HCT116 (cell line): ENCODE results near the gene KLHDC7A. TPM values are rescaled to one million over a fixed set of nuclear protein-coding genes. Genes with fewer than 3 reads are reported as not detected.

Experiments
- ATAC-seq: fragments of 200-7000 bp; cut with Tn5 transposase; 2 replicates; pipeline ENCODE4 v1.9.1; 2020; ENCODE audit warnings: mild to moderate bottlenecking, moderate library complexity
- BruUV-seq: library from RNA; stranded (reverse); fragments of 400-500 nt; replicated peaks from 2 replicates; lab custom pipeline; 2021; lab: Mats Ljungman, UMichigan
- CTCF ChIA-PET: fragments of 300-600 bp; sonication (Branson Sonifier 250); formaldehyde crosslinking; loops from one replicate; lab custom pipeline; 2021; ENCODE audit warnings: antibody characterized with exemption; lab: Charles Lee
- POLR2A ChIA-PET: fragments of 300-600, 350-600 bp; sonication (Branson Sonifier 250); formaldehyde crosslinking; loops from one replicate; lab custom pipeline; 2021; ENCODE audit warnings: antibody characterized with exemption; lab: Charles Lee
- RAD21 ChIA-PET, 2 experiments: fragments of 300-600 bp; sonication (Branson Sonifier 250); formaldehyde crosslinking; loops; one replicate each; lab custom pipeline; 2023; ENCODE audit warnings: low total read pairs in 2 of 2; ENCODE audit not compliant: uncharacterized antibody in 2 of 2, unreplicated experiment in 2 of 2, low non-redundant PET in 1 of 2; lab: Charles Lee
- DNase-seq: peaks from one replicate; pipeline ENCODE4 v3.0.0-alpha.2; 2010; ENCODE audit warnings: low read depth, low spot score
- H2AFZ ChIP-seq: fragments of 200-600 bp; shearing (Covaris generic), sonication (generic); 2 replicates; pipeline ENCODE4 v1.6.1; 2017; ENCODE audit warnings: low read depth, mixed run types, mixed read lengths, antibody characterized with exemption, low read length; ENCODE audit not compliant: poor library complexity, severe bottlenecking
- H3K27ac ChIP-seq: 2 replicates; pipeline ENCODE4 v1.5.1; 2012; ENCODE audit warnings: low read depth, low read length
- H3K27me3 ChIP-seq: fragments of 200-600 bp; sonication (generic); 2 replicates; pipeline ENCODE4 v1.6.1; 2016; ENCODE audit warnings: mixed run types, low read length, mixed read lengths; ENCODE audit not compliant: insufficient read depth
- H3K36me3 ChIP-seq, 2 experiments: fragments of 200-500 bp in 1 of 2; fragments of 200-600 bp in 1 of 2; sonication (Bioruptor generic) in 1 of 2; sonication (generic) in 1 of 2; 2 replicates each; pipeline versions ENCODE4 v1.5.1 to v1.6.1; 2014 to 2016; ENCODE audit warnings: low read length in 2 of 2, inconsistent platforms in 1 of 2, mixed read lengths in 1 of 2, mixed run types in 1 of 2; ENCODE audit not compliant: insufficient read depth in 2 of 2, control insufficient read depth in 1 of 2
- H3K4me1 ChIP-seq, 2 experiments: fragments of 200-600 bp in 1 of 2; sonication (generic) in 1 of 2; 2 replicates each; pipeline versions ENCODE4 v1.5.1 to v1.6.1; 2012 to 2017; ENCODE audit warnings: low read length in 2 of 2, inconsistent platforms in 1 of 2, mild to moderate bottlenecking in 1 of 2, mixed read lengths in 1 of 2, mixed run types in 1 of 2, moderate library complexity in 1 of 2; ENCODE audit not compliant: insufficient read depth in 2 of 2, control insufficient read depth in 1 of 2
- H3K4me2 ChIP-seq: fragments of 200-600 bp; sonication (generic); 2 replicates; pipeline ENCODE4 v1.6.1; 2017; ENCODE audit warnings: mixed run types, low read length, mixed read lengths
- H3K4me3 ChIP-seq, 2 experiments: fragments of 200-600 bp in 1 of 2; sonication (generic) in 1 of 2; replicated peaks in 1 of 2; 2 replicates each; pipeline ENCODE4 v1.5.1; 2011 to 2016; ENCODE audit warnings: low read length in 2 of 2, control low read depth in 1 of 2, low read depth in 1 of 2, mild to moderate bottlenecking in 1 of 2, mixed read lengths in 1 of 2, mixed run types in 1 of 2
- H3K79me2 ChIP-seq: fragments of 200-600 bp; sonication (generic); 2 replicates; pipeline ENCODE4 v1.6.1; 2017; ENCODE audit warnings: mild to moderate bottlenecking, mixed run types, low read length, moderate library complexity, mixed read lengths; ENCODE audit not compliant: insufficient read depth
- H3K9ac ChIP-seq: fragments of 200-600 bp; sonication (generic); 2 replicates; pipeline ENCODE4 v1.6.1; 2016; ENCODE audit warnings: low read length, mixed read lengths
- H3K9me2 ChIP-seq: fragments of 200-600 bp; sonication (generic), shearing (Covaris generic); 2 replicates; pipeline ENCODE4 v1.6.1; 2017; ENCODE audit warnings: mixed run types, mild to moderate bottlenecking, moderate library complexity; ENCODE audit not compliant: insufficient read depth
- H3K9me3 ChIP-seq, 2 experiments: fragments of 200-500 bp in 1 of 2; fragments of 200-600 bp in 1 of 2; sonication (Bioruptor generic) in 1 of 2; sonication (generic) in 1 of 2; 2 replicates each; pipeline ENCODE4 v1.6.1; 2014 to 2017; ENCODE audit warnings: low read length in 2 of 2, mixed read lengths in 2 of 2, inconsistent platforms in 1 of 2, low read depth in 1 of 2, mild to moderate bottlenecking in 1 of 2, mixed run types in 1 of 2, moderate library complexity in 1 of 2; ENCODE audit not compliant: control insufficient read depth in 1 of 2, insufficient read depth in 1 of 2
- H4K20me1 ChIP-seq: fragments of 200-600 bp; sonication (generic), shearing (Covaris generic); 2 replicates; pipeline ENCODE4 v1.6.1; 2017; ENCODE audit warnings: mixed run types, mild to moderate bottlenecking, moderate library complexity; ENCODE audit not compliant: insufficient read depth
- CBX3 ChIP-seq: IDR thresholded peaks from 2 replicates; pipeline ENCODE4 v1.6.1; 2012; ENCODE audit warnings: low read depth
- CEBPB ChIP-seq: IDR thresholded peaks from 2 replicates; pipeline ENCODE4 v1.6.1; 2012; ENCODE audit warnings: low read depth
- EGR1 ChIP-seq: IDR thresholded peaks from 2 replicates; pipeline ENCODE4 v1.6.1; 2012; ENCODE audit warnings: low read depth
- EZH2 ChIP-seq: fragments of 200-600 bp; sonication (generic); IDR thresholded peaks from 2 replicates; pipeline ENCODE4 v1.6.1; 2017; ENCODE audit warnings: antibody characterized with exemption, mixed run types
- EZH2phosphoT487 ChIP-seq: fragments of 200-600 bp; IDR thresholded peaks from 2 replicates; pipeline ENCODE4 v1.6.1; 2018; ENCODE audit warnings: antibody characterized with exemption, borderline replicate concordance
- FOSL1 ChIP-seq: IDR thresholded peaks from 2 replicates; pipeline ENCODE4 v1.6.1; 2012; ENCODE audit warnings: low read depth
- POLR2A ChIP-seq: IDR thresholded peaks from 2 replicates; pipeline ENCODE4 v1.7.0; 2011; ENCODE audit warnings: borderline replicate concordance; ENCODE audit not compliant: insufficient read depth, insufficient read length; ENCODE audit errors: extremely low read depth
- POLR2AphosphoS5 ChIP-seq: IDR thresholded peaks from 2 replicates; pipeline ENCODE4 v1.6.1; 2011; ENCODE audit warnings: mild to moderate bottlenecking, low read depth, low read length, moderate library complexity
- RAD21 ChIP-seq: IDR thresholded peaks from 2 replicates; pipeline ENCODE4 v1.6.1; 2012; ENCODE audit warnings: low read depth, mild to moderate bottlenecking
- SIN3A ChIP-seq: IDR thresholded peaks from 2 replicates; pipeline ENCODE4 v1.6.1; 2012; ENCODE audit warnings: low read depth
- SP1 ChIP-seq: IDR thresholded peaks from 2 replicates; pipeline ENCODE4 v1.6.1; 2012; ENCODE audit warnings: low read depth
- ZFX ChIP-seq: fragments of 450-650 bp; IDR thresholded peaks from 2 replicates; pipeline ENCODE4 v1.6.1; 2017
- intact Hi-C: fragments of 100-400 bp; cut with micrococcal nuclease; formaldehyde crosslinking; loops from 2 replicates; pipeline ENCODE4 v1.10.0; 2022
- total RNA-seq: library from RNA; stranded (reverse); gene quantifications from one replicate; pipeline ENCODE4 v1.2.1, GENCODE V29; 2021; ENCODE audit not compliant: unreplicated experiment
- TF ChIP-seq, protein P1 (sequence below): IDR thresholded peaks from 2 replicates; pipeline ENCODE4 v1.6.1; 2012
- TF ChIP-seq, protein P2 (sequence below): IDR thresholded peaks from 2 replicates; pipeline ENCODE4 v1.6.1; 2012
- TF ChIP-seq, protein P3 (sequence below): IDR thresholded peaks from 2 replicates; pipeline ENCODE4 v1.6.1; 2011; ENCODE audit warnings: mild to moderate bottlenecking, low read length, moderate library complexity; ENCODE audit not compliant: insufficient replicate concordance; ENCODE audit errors: extremely low read depth
- TF ChIP-seq, protein P4 (sequence below), 3 experiments: fragments of 200-600 bp in 1 of 3; sonication (generic) in 1 of 3; IDR thresholded peaks in 2 of 3; conservative IDR thresholded peaks in 1 of 3; 2 replicates each; pipeline ENCODE4 v1.5.1; 2012 to 2017; ENCODE audit warnings: low read depth in 2 of 3, low read length in 2 of 3, antibody characterized with exemption in 1 of 3, borderline replicate concordance in 1 of 3, control low read depth in 1 of 3, mild to moderate bottlenecking in 1 of 3, mixed read lengths in 1 of 3, mixed run types in 1 of 3, moderate library complexity in 1 of 3; ENCODE audit not compliant: insufficient read depth in 1 of 3
- TF ChIP-seq, protein P5 (sequence below): IDR thresholded peaks from 2 replicates; pipeline ENCODE4 v1.6.1; 2012; ENCODE audit warnings: low read depth

The KLHDC7A gene
- total RNA-seq, 1 experiment from 2014 or later, result 0.30 TPM

DNA sequence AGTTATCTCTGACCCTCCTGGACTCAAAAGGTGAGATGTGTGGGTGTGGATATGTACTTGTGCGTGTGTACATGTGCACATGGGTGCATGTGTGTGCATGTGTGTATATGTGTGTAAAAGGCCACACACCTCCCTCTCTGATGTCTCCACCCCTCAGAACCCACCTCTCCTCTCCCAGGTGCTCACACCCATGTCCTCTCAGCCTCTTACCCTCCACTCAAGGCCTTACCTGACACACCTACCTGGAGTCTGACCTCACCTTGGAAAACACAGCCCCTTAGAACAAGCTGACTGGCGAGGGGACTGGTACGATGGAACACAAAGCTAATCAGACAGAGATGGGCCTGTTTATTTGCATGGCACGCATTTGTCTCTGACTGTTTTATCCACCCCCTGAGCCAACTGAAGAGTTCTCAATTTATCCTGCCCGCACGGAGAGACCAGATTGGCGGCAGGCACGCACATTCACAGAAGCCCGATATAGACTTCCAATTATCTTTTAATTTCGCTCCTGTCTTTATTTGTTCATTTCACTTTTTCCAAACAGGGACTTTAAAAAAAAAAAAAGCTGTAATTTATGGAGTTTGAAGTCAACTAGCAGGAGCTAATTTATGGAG, 6.1 kb upstream of the KLHDC7A start:
- Histone ChIP-seq H3K27ac (no peak overlapping the region), H3K79me2 (no peaks in the 10 kb centered on the region), H3K4me2 (no peak overlapping the region), H3K27me3 (0 out of 2 replicates have a peak, but pooled peaks cover 7% of the 10 kb centered on the region), H2AFZ (no peak overlapping the region), H3K4me3 (no peak overlapping the region), H3K9ac (no peak overlapping the region), H3K9me2 (no peaks in the 10 kb centered on the region), H4K20me1 (no peaks in the 10 kb centered on the region), H3K36me3 (no peaks in the 10 kb centered on the region), H3K4me1 (no peaks in the 10 kb centered on the region; a peak in 2 of 4 replicates), H3K9me3 (no peaks in the 10 kb centered on the region)
- POLR2A ChIA-PET, result no interaction called here
- CTCF ChIA-PET, result interaction anchor here (1.0 kb wide), 1 partner anchor 107 kb away, joined by 3 read pairs; no protein-coding TSS in a partner anchor
- RAD21 ChIA-PET, result interaction anchor here in 1 of 2 experiments (0.6 kb wide), 1 partner anchor 270 kb away, joined by 3 read pairs; no protein-coding TSS in a partner anchor
- no TSS peak for BruUV-seq
- intact Hi-C loops, result no loop called here
- DNase-seq (no peak), ATAC-seq (no peak)
- TF ChIP-seq, protein P1, sequence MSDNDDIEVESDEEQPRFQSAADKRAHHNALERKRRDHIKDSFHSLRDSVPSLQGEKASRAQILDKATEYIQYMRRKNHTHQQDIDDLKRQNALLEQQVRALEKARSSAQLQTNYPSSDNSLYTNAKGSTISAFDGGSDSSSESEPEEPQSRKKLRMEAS, result no peak
- TF ChIP-seq, protein P2, sequence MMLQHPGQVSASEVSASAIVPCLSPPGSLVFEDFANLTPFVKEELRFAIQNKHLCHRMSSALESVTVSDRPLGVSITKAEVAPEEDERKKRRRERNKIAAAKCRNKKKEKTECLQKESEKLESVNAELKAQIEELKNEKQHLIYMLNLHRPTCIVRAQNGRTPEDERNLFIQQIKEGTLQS, result no peak
- no peak for TF ChIP-seq EZH2
- TF ChIP-seq POLR2A, result no peak
- TF ChIP-seq EZH2phosphoT487, result no peak
- no peak for TF ChIP-seq CEBPB
- TF ChIP-seq, protein P3, sequence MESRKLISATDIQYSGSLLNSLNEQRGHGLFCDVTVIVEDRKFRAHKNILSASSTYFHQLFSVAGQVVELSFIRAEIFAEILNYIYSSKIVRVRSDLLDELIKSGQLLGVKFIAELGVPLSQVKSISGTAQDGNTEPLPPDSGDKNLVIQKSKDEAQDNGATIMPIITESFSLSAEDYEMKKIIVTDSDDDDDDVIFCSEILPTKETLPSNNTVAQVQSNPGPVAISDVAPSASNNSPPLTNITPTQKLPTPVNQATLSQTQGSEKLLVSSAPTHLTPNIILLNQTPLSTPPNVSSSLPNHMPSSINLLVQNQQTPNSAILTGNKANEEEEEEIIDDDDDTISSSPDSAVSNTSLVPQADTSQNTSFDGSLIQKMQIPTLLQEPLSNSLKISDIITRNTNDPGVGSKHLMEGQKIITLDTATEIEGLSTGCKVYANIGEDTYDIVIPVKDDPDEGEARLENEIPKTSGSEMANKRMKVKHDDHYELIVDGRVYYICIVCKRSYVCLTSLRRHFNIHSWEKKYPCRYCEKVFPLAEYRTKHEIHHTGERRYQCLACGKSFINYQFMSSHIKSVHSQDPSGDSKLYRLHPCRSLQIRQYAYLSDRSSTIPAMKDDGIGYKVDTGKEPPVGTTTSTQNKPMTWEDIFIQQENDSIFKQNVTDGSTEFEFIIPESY, result no peak
- TF ChIP-seq RAD21, result no peak
- TF ChIP-seq FOSL1, result no peak
- TF ChIP-seq ZFX, result no peak
- no peak for TF ChIP-seq SIN3A
- TF ChIP-seq, protein P4, sequence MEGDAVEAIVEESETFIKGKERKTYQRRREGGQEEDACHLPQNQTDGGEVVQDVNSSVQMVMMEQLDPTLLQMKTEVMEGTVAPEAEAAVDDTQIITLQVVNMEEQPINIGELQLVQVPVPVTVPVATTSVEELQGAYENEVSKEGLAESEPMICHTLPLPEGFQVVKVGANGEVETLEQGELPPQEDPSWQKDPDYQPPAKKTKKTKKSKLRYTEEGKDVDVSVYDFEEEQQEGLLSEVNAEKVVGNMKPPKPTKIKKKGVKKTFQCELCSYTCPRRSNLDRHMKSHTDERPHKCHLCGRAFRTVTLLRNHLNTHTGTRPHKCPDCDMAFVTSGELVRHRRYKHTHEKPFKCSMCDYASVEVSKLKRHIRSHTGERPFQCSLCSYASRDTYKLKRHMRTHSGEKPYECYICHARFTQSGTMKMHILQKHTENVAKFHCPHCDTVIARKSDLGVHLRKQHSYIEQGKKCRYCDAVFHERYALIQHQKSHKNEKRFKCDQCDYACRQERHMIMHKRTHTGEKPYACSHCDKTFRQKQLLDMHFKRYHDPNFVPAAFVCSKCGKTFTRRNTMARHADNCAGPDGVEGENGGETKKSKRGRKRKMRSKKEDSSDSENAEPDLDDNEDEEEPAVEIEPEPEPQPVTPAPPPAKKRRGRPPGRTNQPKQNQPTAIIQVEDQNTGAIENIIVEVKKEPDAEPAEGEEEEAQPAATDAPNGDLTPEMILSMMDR (IDR thresholded peaks at IDR 0.05 in 2 of 3, conservative IDR thresholded peaks at IDR 0.05 in 1 of 3; ENCODE audit: borderline replicate concordance in 1 of 3, insufficient read depth in 1 of 3, low read depth in 2 of 3, low read length in 2 of 3), result no peak
- TF ChIP-seq, protein P5, sequence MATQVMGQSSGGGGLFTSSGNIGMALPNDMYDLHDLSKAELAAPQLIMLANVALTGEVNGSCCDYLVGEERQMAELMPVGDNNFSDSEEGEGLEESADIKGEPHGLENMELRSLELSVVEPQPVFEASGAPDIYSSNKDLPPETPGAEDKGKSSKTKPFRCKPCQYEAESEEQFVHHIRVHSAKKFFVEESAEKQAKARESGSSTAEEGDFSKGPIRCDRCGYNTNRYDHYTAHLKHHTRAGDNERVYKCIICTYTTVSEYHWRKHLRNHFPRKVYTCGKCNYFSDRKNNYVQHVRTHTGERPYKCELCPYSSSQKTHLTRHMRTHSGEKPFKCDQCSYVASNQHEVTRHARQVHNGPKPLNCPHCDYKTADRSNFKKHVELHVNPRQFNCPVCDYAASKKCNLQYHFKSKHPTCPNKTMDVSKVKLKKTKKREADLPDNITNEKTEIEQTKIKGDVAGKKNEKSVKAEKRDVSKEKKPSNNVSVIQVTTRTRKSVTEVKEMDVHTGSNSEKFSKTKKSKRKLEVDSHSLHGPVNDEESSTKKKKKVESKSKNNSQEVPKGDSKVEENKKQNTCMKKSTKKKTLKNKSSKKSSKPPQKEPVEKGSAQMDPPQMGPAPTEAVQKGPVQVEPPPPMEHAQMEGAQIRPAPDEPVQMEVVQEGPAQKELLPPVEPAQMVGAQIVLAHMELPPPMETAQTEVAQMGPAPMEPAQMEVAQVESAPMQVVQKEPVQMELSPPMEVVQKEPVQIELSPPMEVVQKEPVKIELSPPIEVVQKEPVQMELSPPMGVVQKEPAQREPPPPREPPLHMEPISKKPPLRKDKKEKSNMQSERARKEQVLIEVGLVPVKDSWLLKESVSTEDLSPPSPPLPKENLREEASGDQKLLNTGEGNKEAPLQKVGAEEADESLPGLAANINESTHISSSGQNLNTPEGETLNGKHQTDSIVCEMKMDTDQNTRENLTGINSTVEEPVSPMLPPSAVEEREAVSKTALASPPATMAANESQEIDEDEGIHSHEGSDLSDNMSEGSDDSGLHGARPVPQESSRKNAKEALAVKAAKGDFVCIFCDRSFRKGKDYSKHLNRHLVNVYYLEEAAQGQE, result no peak
- no peak for TF ChIP-seq POLR2AphosphoS5
- no peak for TF ChIP-seq EGR1
- no peak for TF ChIP-seq CBX3
- no peak for TF ChIP-seq SP1
